Glutamatergic neuron (in vitro differentiated cells): Measurements from ENCODE around the gene TMEM259. TPM values are rescaled to one million over a fixed set of nuclear protein-coding genes. Genes with fewer than 3 reads are reported as not detected.

ENCODE experiments used
- DNase-seq: peaks from one replicate; pipeline ENCODE4 v3.0.0; 2022
- H3K27ac Mint-ChIP-seq: one replicate; pipeline ENCODE4 v1.8.0; 2020; ENCODE audit warnings: mild to moderate bottlenecking, mixed read lengths, inconsistent platforms; ENCODE audit not compliant: unreplicated experiment
- H3K27me3 Mint-ChIP-seq: one replicate; pipeline ENCODE4 v1.8.0; 2020; ENCODE audit warnings: mild to moderate bottlenecking, moderate library complexity, mixed read lengths, inconsistent platforms; ENCODE audit not compliant: unreplicated experiment
- H3K36me3 Mint-ChIP-seq: one replicate; pipeline ENCODE4 v1.8.0; 2020; ENCODE audit warnings: mild to moderate bottlenecking, mixed read lengths, inconsistent platforms; ENCODE audit not compliant: unreplicated experiment
- H3K4me1 Mint-ChIP-seq: one replicate; pipeline ENCODE4 v1.8.0; 2020; ENCODE audit warnings: mild to moderate bottlenecking, low read depth, mixed read lengths, inconsistent platforms; ENCODE audit not compliant: unreplicated experiment
- H3K4me3 Mint-ChIP-seq: one replicate; pipeline ENCODE4 v1.8.0; 2020; ENCODE audit warnings: mild to moderate bottlenecking, mixed read lengths, inconsistent platforms; ENCODE audit not compliant: unreplicated experiment
- H3K9me3 Mint-ChIP-seq: one replicate; pipeline ENCODE4 v1.8.0; 2020; ENCODE audit warnings: mild to moderate bottlenecking, moderate library complexity, mixed read lengths, inconsistent platforms; ENCODE audit not compliant: unreplicated experiment
- CTCF ChIP-seq: fragments of 200-600 bp; sonication (generic); IDR thresholded peaks from one replicate; pipeline ENCODE4 v1.5.0; 2021; ENCODE audit not compliant: partially characterized antibody, unreplicated experiment
- total RNA-seq: library from RNA; stranded (reverse); fragmentation: NEBNext Ultra II Directional; extraction: Animal tissue kit (Norgen Biotek cat#: 25700); gene quantifications from one replicate; pipeline ENCODE4 v1.2.1, GENCODE V29; 2021; ENCODE audit not compliant: unreplicated experiment

TMEM259 gene
- total RNA-seq, 1 donor from 2014 or later, result 222 TPM

GRCh38 chr19:1041835-1042685, 21.1 kb upstream of the TMEM259 start:
- H3K27me3 Mint-ChIP-seq, result peaks cover 6% of the 10 kb centered on the region
- no peak for TF ChIP-seq CTCF
- H3K36me3 Mint-ChIP-seq, result no peaks in the 10 kb centered on the region
- H3K27ac Mint-ChIP-seq, result no peak overlapping the region
- peaks cover 6% of the 10 kb centered on the region for H3K9me3 Mint-ChIP-seq
- peak overlapping the region; percentile 96 for H3K4me3 Mint-ChIP-seq
- peaks cover 3% of the 10 kb centered on the region for H3K4me1 Mint-ChIP-seq
- DNase-seq, result no peak

- no peak for TF ChIP-seq CTCF
- peak overlapping the region; percentile 91 for H3K27ac Mint-ChIP-seq
- peaks cover 6% of the 10 kb centered on the region for H3K9me3 Mint-ChIP-seq
- H3K36me3 Mint-ChIP-seq, result no peaks in the 10 kb centered on the region
- H3K4me1 Mint-ChIP-seq, result peaks cover 3% of the 10 kb centered on the region
- H3K4me3 Mint-ChIP-seq, result peak overlapping the region; percentile 96
- peak; percentile 49 for DNase-seq
- peaks cover 6% of the 10 kb centered on the region for H3K27me3 Mint-ChIP-seq
These were observed 20.4 kb upstream of the TMEM259 start for GRCh38 chr19:1041272-1041834.

- Mint-ChIP-seq H3K36me3 (no peaks in the 10 kb centered on the region), H3K27ac (peak overlapping the region; percentile 91), H3K4me3 (peak overlapping the region; percentile 96), H3K4me1 (peaks cover 3% of the 10 kb centered on the region), H3K27me3 (peaks cover 6% of the 10 kb centered on the region), H3K9me3 (peaks cover 6% of the 10 kb centered on the region)
- DNase-seq, result peak; percentile 93
- TF ChIP-seq CTCF, result no peak
These were observed 19.8 kb upstream of the TMEM259 start for GRCh38 chr19:1040476-1041271.

- H3K27me3 Mint-ChIP-seq, result peaks cover 6% of the 10 kb centered on the region
- DNase-seq, result peak; percentile 100
- no peak for TF ChIP-seq CTCF
- peak within 1 kb of the TSS; percentile 91 for H3K27ac Mint-ChIP-seq
- H3K4me3 Mint-ChIP-seq, result peak within 1 kb of the TSS; percentile 96
- H3K36me3 Mint-ChIP-seq, result no peaks in the 10 kb centered on the region
- H3K4me1 Mint-ChIP-seq, result peaks cover 3% of the 10 kb centered on the region
- peaks cover 6% of the 10 kb centered on the region for H3K9me3 Mint-ChIP-seq
These were observed 18.9 kb upstream of the TMEM259 start, which contains the start of gene ABCA7 for GRCh38 chr19:1039646-1040475. Gene ABCA7 (plus strand): TSS chr19:1040107. CDS start chr19:1041362, 1,255 bp downstream.
